GM19328 (cell line): ENCODE results near the gene PSMG3.
"Not testable (repeated sequence)": the region's sequence is repeated elsewhere in the genome, so short reads cannot be mapped to it uniquely, and the experiment has no call there.

ENCODE experiments used
- ATAC-seq: cut with Tn5 transposase; IDR thresholded peaks from one replicate; pipeline ENCODE4 v1.9.1; 2021; ENCODE audit warnings: mild to moderate bottlenecking, moderate library complexity; ENCODE audit not compliant: unreplicated experiment

The PSMG3 gene

DNA sequence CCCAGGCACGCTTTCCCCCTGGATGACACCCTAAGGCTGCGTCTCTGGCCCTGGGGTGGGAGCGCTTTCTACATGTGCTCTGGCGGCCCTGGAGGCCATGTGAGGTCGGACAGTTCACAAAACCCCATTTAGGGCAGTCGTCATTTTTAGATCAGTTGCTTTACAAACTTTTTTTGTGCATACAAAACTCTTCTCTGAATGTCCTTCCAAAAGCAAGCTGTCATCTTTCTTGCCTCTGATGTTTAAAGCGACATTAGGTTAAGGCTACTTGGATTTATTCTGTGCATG, 33.4 kb downstream of the PSMG3 start:
- ATAC-seq = no peak

- no peak for ATAC-seq
Observed at GRCh38 chr7:1535701-1536454, 34.0 kb downstream of the PSMG3 start.

- ATAC-seq = no peak
Observed at GRCh38 chr7:1535100-1535458, 34.8 kb downstream of the PSMG3 start.

- no peak for ATAC-seq
Observed at GRCh38 chr7:1534330-1535099, 35.3 kb downstream of the PSMG3 start.

GRCh38 chr7:1533547-1534329, 36.1 kb downstream of the PSMG3 start:
- no peak for ATAC-seq

GRCh38 chr7:1533255-1533546, 36.6 kb downstream of the PSMG3 start:
- no peak for ATAC-seq

DNA sequence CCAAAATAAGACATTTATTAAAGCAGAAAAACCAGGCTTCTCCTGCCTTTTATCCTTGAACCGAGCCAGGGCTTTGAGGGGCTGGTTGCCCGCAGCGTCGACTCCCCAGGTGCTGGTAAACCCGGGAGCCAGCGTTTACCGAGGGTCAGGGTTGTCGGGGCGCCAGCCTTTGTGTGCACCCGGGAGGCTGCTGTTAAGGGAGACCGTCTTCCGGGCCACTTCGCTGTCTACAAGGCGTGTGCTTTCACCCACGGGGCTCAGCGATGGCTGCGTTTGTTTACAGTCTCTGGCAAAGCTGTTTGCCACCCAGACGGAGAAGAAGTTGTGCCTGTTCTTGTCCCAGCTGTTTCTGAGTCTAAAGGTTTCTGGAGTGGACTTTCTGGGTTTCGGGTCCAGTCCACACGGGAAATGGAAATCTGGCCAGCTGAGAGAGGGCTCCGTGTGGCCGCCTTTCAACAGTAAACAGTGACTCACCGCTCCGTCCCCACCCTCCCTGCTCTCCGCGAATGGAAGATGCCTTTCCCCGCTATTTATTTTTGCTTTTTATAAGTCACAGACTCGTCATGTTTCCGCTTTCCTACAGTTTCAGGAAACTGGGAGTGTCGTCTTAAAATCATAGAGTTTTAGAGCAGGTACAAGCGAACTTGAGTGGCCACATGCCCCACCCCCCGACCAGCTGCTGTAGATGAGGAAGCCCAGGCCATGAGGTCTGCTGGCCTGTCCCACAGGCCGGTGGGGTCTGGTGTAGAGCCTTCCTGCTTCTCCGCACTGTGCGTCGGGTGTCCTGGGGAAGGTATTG, 37.2 kb downstream of the PSMG3 start:
- ATAC-seq = no peak

DNA sequence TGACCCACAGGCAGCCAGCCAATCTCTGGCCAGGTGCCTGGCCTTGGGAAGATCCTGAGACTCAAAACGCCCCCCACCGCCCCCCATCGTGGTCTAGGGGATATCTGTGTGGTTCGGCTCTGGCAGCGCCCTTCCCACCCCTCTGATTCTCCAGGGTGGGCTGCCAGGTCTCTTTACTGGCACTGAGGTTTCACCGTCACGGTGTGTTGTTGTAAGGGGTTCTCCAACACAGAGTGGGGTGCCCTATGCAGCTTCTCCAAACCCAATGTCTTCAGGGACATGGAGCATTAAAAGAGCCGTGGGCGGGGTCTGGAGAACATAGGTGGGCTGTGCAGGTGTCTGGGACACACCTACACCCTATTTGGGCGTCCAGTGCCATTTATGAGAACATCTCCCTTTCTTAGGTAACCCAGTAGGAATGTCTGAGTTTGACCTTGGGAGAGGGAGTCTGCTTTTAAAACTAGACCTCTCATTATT, 37.8 kb downstream of the PSMG3 start:
- no peak for ATAC-seq

DNA sequence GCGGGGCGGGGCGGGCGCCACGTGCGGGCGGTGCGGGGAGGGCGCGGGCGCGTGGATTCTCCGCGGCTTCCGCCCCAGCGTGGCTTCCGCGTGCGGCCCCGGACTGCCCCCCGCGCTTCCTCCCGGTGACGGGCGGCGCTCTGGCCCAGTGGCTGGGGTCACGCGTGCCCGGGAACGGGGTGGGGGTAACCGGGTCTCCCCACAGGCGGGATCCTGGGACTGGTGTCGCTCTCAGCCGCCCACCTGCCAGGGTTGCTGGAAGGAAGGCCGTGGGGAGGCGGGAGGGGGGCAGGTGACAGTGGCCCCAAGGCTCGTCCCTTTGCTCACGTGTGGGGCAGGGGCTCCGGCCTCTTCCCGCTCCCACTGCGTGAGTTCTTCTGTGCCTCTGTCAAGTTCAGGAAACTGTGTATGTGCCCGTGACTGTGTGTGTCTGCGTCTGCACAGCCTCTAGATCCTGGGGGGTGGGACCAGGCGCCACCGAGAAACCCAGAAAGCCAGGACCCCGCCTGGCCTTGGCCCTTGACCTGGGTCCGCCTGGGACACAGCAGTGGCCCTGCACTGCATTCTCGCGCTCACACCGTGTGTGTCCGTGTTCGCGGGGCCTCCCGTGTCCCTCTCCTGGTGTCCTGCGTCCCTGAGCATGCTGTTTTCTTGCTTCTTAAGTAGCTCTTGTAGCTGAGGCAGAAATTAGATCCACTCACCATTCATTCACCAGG, 38.4 kb downstream of the PSMG3 start:
- ATAC-seq = no peak

DNA sequence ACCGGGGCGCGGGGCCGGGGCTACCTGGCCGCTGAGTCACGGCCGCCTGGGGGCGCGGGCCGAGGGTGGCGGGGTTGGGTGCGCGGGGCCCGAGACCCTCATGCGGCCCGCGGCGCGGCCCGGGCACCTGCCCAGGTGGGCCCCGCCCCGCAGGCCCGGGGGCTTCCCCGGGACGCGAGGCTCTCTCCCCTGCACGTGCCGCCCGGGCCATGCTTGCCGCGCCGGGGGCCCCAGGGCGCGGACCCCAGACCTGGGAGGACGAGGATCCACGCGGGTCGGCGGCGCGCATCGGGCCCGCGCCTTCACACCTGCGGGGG, 38.9 kb downstream of the PSMG3 start:
- ATAC-seq = no peak

DNA sequence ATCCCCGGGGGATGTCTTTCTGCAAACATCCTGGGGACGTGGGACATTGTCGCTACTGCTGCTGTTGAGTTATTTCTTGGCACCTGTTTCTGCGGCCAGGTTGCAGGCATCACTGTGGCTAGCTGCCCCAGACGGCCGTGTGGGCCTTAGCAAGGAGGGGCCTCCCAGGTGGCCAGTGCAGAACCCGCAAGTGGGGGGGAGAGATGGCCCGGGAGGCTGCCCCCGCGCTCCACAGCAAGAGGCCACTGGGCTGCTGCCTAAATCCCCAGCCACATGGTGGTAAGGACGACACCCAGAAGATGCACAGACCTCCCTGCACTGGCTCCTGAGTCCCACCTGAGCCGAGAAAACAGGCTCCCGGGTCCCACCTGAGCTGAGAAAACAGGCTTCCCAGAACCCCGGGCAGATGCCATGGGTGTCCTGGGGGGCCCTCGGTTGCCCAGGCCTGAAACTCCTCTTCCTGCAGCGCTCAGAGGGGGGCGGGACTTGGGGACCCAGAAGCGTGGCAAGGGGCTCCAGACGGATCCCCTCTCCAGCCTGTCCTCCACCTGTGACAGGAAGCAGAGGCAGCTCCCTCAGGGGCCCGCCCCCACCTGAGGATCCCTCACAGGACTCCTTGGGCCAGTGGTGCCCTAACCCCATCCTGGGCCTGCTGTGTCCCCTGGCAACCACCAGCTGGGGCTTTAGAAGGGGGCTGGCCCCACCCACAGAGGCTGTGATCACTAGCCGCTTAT, 40.3 kb downstream of the PSMG3 start:
- ATAC-seq = no peak

GRCh38 chr7:1526271-1526754, 43.5 kb downstream of the PSMG3 start:
- no peak for ATAC-seq

DNA sequence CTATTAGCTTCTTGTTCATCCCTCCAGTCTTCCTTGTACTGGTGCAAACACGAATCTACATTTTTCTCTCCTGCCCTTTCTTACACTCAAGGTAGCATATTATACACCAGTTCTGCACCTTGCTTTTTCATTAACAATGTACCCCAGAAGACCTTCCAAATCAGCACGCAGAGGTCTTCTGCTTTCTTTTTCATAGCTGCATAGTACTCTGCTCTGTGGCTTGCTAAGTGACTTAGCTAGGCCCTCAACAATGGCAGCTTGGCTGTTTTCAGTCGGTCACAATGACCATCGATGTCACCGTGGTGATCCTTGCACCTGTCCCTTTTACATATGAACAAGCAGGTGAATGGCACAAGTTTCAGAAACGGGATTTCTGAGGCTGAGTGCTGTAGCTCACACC, 44.4 kb downstream of the PSMG3 start:
- no peak for ATAC-seq

DNA sequence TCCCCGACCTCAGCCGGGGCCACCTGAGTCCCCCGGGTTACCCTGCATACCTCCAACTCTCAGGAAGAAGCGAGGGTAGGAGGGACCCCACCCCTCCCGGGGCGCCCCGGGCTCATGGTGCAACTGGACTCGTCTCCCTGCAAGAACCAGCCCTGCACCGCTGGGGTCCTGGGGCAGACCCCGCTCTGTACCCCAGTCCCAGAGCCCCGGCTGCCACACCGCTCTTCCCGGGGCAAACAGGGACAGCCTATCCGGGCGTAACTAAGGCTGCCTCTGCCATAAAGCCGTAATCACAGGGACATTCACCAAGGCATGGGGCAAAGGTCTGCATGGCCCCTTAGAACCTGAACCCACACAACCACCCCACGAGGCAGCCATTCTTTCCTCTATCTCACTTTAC, 46.0 kb downstream of the PSMG3 start:
- ATAC-seq = no peak

GRCh38 chr7:1523208-1523607, 46.6 kb downstream of the PSMG3 start:
- ATAC-seq = no peak

GRCh38 chr7:1521456-1521855, 48.4 kb downstream of the PSMG3 start:
- ATAC-seq = no peak

- no peak for ATAC-seq
Observed at GRCh38 chr7:1520539-1521234, 49.1 kb downstream of the PSMG3 start.

DNA sequence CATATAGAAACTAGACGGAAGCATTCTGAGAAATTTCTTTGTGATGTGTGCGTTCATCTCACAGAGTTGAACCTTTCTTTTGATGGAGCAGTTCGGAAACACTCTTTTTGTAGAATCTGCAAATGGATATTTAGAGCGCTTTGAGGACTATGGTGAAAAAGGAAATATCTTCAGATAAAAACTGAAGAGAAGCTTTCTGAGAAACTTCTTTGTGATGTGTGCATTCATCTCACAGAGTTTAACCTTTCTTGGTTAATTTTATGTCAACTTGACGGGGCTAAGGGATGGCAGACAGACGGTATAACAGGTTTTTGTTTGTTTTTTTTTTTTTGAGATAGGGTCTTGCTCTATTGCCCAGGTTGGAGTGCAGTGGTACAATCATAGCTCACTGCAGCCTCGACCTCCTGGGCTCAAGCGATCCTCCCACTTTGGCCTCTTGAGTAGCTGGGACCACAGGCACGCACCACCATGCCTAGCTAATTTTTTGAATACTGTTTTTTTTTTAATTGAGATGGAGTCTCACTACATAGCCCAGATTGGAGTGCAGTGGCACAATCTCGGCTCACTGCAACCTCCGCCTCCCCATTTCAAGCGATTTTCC, 50.4 kb downstream of the PSMG3 start:
- not testable (repeated sequence) for ATAC-seq
